Panc1 (cell line): ENCODE results near the gene CRB2.

Experiments
- CTCF ChIP-seq: fragments of 450-650 bp; IDR thresholded peaks from 2 replicates; pipeline ENCODE4 v1.5.1; 2017; ENCODE audit warnings: mild to moderate bottlenecking
- POLR2AphosphoS5 ChIP-seq: IDR thresholded peaks from 2 replicates; pipeline ENCODE4 v1.6.1; 2012; ENCODE audit warnings: mild to moderate bottlenecking, low read depth, low read length, moderate library complexity
- REST ChIP-seq, 2 experiments: IDR thresholded peaks; 2 replicates each; pipeline ENCODE4 v1.6.1; 2011 to 2012; ENCODE audit warnings: low read depth in 2 of 2, control low read depth in 1 of 2, low read length in 1 of 2, mild to moderate bottlenecking in 1 of 2, moderate library complexity in 1 of 2; ENCODE audit not compliant: insufficient read depth in 1 of 2
- SIN3A ChIP-seq: IDR thresholded peaks from 2 replicates; pipeline ENCODE4 v1.6.1; 2012; ENCODE audit warnings: low read depth, mild to moderate bottlenecking, low read length, moderate library complexity, borderline replicate concordance; ENCODE audit not compliant: insufficient read depth
- TCF7L2 ChIP-seq: IDR thresholded peaks from 2 replicates; pipeline ENCODE4 v1.6.1; 2011; ENCODE audit warnings: mild to moderate bottlenecking, low read depth, low read length, inconsistent platforms

GRCh38 chr9:123425261-123425821, 69.3 kb downstream of the CRB2 start:
- TF ChIP-seq POLR2AphosphoS5 (no peak), CTCF (no peak), REST (IDR thresholded peaks at IDR 0.05; ENCODE audit: insufficient read depth in 1 of 2, low read depth in 2 of 2, low read length in 1 of 2) (no peak), SIN3A (no peak), TCF7L2 (no peak)
